Cardiac fibroblast (primary cell): Measurements from ENCODE around the gene AMZ1.
A peak's percentile ranks its signal among the peaks of the same experiment; 100 is the strongest.

ENCODE experiments used
- DNase-seq, 2 donors: peaks; one replicate each; pipeline versions ENCODE4 v3.0.0 to v3.0.0-alpha.2; 2010; ENCODE audit warnings: low read depth in 2 of 2
- H3K4me3 ChIP-seq, 2 donors: replicated peaks in 1 of 2; 1 replicate in 1 of 2; 2 replicates in 1 of 2; pipeline ENCODE4 v1.5.1; 2011; ENCODE audit warnings: low read depth in 2 of 2, low read length in 2 of 2, mild to moderate bottlenecking in 2 of 2, moderate library complexity in 1 of 2
- TF ChIP-seq, protein P1 (sequence below): IDR thresholded peaks from one replicate; pipeline ENCODE4 v1.5.1; 2011; ENCODE audit warnings: low read depth, mild to moderate bottlenecking, low read length, inconsistent platforms

AMZ1 gene

DNA sequence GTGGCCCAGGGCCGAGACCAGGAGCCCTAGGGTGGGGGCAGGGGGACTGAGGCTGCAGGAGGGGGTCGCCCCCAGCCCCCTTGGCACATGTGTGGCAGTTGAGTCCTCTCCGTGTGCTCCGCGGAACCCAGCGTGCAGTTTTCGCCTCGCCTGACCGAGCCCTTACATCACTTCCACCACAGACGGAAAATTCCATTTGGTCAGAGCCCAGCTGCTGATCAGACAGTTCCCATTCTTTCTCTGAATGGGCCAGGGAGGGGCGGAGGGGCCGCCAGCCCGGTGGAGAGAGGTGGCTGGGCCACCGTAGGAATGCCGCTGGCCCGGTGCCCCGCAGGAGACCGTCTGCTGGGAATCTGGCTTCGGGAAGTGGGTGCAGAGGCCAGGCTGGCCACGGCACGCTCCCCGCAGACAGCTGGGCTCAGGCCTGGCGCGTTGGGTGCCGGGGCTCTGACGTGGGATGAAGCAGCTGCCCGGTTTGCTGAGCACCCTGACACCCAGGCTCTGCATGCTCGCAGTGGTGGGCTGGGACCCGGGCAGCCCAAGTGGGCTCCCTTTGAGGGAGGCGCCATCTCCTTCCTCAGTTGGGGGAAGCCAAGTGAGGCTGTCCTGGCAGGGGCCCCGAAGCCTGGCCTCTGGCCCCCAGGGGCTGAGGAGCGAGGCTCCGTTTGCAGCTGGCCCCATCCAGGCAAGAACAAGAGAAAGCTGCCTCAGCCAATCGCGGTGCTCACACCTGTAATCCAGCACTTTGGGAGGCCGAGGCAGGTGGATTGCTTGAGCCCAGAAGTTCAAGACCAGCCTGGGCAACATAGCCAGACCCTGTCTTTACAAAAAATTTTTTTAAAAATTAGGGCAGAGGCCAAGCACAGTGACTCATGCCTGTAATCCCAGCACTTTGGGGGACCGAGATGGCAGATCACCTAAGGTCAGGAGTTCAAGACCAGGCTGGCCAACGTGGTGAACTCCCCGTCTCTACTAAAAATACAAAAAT lies 46.3 kb upstream of the AMZ1 start:
- TF ChIP-seq, protein P1, sequence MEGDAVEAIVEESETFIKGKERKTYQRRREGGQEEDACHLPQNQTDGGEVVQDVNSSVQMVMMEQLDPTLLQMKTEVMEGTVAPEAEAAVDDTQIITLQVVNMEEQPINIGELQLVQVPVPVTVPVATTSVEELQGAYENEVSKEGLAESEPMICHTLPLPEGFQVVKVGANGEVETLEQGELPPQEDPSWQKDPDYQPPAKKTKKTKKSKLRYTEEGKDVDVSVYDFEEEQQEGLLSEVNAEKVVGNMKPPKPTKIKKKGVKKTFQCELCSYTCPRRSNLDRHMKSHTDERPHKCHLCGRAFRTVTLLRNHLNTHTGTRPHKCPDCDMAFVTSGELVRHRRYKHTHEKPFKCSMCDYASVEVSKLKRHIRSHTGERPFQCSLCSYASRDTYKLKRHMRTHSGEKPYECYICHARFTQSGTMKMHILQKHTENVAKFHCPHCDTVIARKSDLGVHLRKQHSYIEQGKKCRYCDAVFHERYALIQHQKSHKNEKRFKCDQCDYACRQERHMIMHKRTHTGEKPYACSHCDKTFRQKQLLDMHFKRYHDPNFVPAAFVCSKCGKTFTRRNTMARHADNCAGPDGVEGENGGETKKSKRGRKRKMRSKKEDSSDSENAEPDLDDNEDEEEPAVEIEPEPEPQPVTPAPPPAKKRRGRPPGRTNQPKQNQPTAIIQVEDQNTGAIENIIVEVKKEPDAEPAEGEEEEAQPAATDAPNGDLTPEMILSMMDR: no peak
- peak; percentile 96 to 98 for DNase-seq
- H3K4me3 ChIP-seq: peak overlapping the region; percentile 3 to 14

DNA sequence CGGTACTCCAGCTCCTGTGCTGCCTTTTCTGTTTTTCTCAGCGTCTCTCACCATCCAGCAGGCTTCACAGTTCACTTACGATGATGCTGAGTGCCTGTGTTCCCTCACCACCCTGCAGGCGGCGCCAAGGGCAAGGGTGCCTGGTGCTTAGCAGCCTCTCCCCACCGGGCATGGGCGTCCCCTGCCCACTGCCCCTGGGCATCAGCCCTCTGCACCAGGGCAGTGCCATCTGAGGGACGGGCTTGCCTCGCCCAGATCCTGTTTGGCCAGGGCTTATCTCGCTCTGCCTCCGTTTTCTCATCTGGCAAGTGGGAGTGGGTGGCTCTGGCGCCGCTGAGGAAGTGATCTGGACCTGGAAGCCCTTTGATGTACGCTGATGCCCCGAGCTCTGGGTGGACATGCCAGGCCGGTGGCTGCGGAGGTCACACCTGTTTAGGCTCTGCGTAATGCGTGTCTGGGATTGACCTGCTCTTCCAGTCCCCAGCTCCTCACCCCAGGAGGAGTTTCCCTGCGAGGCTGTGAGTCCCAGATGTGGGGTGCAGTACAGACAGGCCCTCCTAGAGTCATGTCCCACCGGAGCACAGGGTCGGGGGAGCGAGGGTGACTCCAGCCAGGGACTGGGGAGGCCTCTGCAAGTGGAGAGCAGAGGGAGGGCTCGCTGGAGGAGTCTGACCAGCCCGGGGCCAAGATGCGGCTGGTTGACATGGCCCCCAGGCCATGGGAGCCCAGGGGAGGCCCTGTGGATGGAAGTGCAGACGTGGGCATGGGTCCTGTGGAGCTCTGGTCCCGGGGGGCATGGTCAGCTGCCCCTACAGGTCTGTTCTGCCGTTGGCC lies 44.4 kb upstream of the AMZ1 start:
- TF ChIP-seq, protein P1: peak; percentile 10
- H3K4me3 ChIP-seq: no peak overlapping the region
- no peak for DNase-seq

DNA sequence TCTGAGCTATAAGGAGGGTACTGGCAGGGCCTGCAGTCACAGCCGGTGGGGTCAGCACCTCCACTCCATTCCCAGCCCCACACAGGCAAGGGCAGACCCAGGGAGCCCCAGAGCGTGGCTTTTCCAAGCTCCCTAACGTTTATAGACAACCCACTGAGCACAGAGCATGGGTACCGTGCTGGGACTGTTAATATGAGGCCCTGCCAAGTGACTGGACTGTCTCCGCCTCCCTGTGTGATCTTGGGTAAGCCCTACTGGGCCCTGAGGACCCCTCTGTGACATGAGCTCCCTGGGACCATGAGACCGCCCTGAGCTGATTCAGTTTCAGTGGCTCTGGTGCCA lies 43.8 kb upstream of the AMZ1 start:
- TF ChIP-seq, protein P1: no peak
- no peak for DNase-seq
- no peak overlapping the region for H3K4me3 ChIP-seq

DNA sequence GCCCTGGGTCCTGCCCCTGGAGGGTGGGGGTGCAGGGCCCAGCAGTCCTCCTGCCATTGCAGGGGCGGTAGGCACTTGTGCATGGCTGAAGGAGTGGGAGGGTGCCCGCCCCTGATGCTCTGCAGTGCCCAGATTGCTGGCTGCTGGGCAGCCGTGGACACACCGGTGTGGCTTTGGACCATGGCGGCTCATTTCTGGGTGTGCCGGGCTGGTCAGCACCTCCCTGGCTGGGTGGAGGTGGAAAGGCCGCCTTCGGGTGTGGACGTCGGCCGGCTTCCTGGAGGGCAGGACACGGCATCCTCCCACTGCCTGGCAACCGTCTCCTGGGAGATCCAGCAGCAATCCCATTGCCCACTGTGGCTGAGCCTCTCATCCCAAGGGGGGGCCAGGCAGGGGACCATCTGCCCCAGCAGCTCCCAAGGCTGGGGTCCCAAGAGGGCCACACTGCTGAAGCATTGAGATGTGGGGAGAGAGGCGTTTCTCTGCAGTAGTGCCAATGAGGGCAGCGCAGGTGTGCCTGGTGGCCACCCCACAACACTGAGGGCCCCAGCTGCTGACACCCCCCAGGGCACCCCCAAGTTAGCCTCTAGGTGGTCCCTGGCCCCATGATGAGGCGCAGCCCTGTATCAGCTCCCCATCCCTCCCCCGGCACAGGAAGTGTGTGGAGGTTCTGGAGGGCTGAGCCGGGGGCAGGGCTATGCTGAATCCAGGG lies 43.3 kb upstream of the AMZ1 start:
- H3K4me3 ChIP-seq: no peak overlapping the region
- DNase-seq: no peak
- TF ChIP-seq, protein P1: no peak

DNA sequence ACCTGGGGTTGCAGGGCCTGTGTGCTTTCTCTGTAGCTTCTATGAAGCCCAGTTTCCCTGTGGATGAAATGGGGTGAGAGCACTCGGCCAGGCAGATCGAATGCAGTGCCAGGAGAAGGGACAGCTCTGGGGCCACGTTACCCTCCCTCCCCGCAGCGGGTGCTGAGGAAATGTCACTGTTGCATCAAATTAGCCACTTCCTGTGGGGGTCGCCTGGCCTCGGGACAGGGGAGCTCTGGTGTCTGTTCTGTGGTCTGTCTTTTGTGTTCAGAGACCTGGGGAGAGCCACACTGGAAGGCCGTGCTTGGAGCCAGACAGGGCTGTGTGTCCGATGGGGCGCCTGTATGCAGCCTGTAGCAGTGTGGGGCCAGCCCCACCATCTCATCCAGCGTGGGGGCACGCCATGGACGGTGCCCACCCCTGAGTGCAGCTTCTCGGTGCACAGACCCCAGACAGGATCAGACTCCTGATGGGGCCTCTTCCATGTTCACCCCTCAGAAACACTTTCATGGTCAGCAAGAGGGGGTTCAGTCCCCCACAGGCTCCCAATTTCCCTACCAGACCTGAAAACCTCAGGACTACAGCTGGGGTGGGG lies 42.6 kb upstream of the AMZ1 start:
- no peak overlapping the region for H3K4me3 ChIP-seq
- TF ChIP-seq, protein P1: no peak

DNA sequence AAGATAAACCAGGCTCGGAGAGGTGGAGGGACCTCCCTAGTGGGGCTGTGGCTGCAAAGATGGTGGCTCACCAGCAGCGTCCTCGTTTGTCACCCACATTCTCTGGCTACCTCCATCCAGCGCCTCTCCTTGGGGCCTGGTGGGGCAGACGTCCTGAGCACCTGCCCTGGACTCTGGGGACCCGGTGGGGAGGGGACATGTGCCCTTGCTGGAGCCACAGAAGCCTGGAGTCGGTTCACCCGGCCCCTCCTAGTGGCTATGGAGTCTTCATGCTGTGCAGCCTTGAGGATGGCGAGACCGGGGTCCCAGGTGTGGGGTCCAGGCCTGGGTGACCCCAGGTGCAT lies 41.7 kb upstream of the AMZ1 start:
- H3K4me3 ChIP-seq: no peak overlapping the region
- TF ChIP-seq, protein P1: no peak

More for the DNA sequence above, 42.6 kb upstream of the AMZ1 start:
- no peak for DNase-seq

More for the DNA sequence above, 41.7 kb upstream of the AMZ1 start:
- no peak for DNase-seq
